HepG2 (cell line): ENCODE data around the gene PDXDC1. TPM values are rescaled to one million over a fixed set of nuclear protein-coding genes. Genes with fewer than 3 reads are reported as not detected.
"Not testable (repeated sequence)": the region's sequence is repeated elsewhere in the genome, so short reads cannot be mapped to it uniquely, and the experiment has no call there.

Experiments
- AGO1 ChIP-seq: fragments of 200-400 bp; formaldehyde crosslinking; IDR thresholded peaks from 2 replicates; pipeline ENCODE4 v1.6.1; 2017; ENCODE audit warnings: mild to moderate bottlenecking, low read depth, low read length, moderate library complexity; ENCODE audit not compliant: poor library complexity, severe bottlenecking
- ARID4A ChIP-seq: sonication (generic); formaldehyde crosslinking; IDR thresholded peaks from 2 replicates; pipeline ENCODE4 v1.5.0; 2020; ENCODE audit warnings: mild to moderate bottlenecking, missing genetic modification reagents, borderline replicate concordance
- ASH2L ChIP-seq: fragments of 300-600, 200-600 bp; sonication (generic); IDR thresholded peaks from 2 replicates; pipeline ENCODE4 v1.7.0; 2017; ENCODE audit warnings: low read depth, mild to moderate bottlenecking, moderate library complexity, mixed read lengths, low read length; ENCODE audit not compliant: insufficient read length
- ATF4 ChIP-seq, 2 experiments: fragments of 450-650 bp in 1 of 2; sonication (generic) in 1 of 2; formaldehyde crosslinking; IDR thresholded peaks; 2 replicates each; pipeline versions ENCODE4 v1.5.0 to v1.8.0; 2020 to 2022; ENCODE audit warnings: mild to moderate bottlenecking in 1 of 2, missing genetic modification reagents in 1 of 2
- DPF2 ChIP-seq: sonication (generic); formaldehyde crosslinking; IDR thresholded peaks from 2 replicates; pipeline ENCODE4 v1.4.0; 2020; ENCODE audit warnings: mild to moderate bottlenecking, low read depth, missing genetic modification reagents, borderline replicate concordance
- FOXK2 ChIP-seq: fragments of 450-650 bp; IDR thresholded peaks from 2 replicates; pipeline ENCODE4 v1.6.1; 2016
- FOXO1 ChIP-seq: sonication (generic); formaldehyde crosslinking; IDR thresholded peaks from 2 replicates; pipeline ENCODE4 v1.4.0; 2020; ENCODE audit warnings: missing genetic modification reagents
- KAT7 ChIP-seq: IDR thresholded peaks from 2 replicates; pipeline ENCODE4 v1.6.1; 2018; ENCODE audit warnings: borderline replicate concordance, missing compliant biosample characterization
- KLF11 ChIP-seq: IDR thresholded peaks from 2 replicates; pipeline ENCODE4 v1.6.1; 2016; ENCODE audit warnings: missing compliant biosample characterization
- KLF16 ChIP-seq, 2 experiments: sonication (generic) in 1 of 2; formaldehyde crosslinking in 1 of 2; IDR thresholded peaks; 2 replicates each; pipeline versions ENCODE4 v1.6.1 to v1.8.0; 2016 to 2023; ENCODE audit warnings: missing genetic modification reagents in 2 of 2, missing compliant biosample characterization in 1 of 2
- MEIS1 ChIP-seq: sonication (generic); formaldehyde crosslinking; IDR thresholded peaks from 2 replicates; pipeline ENCODE4 v1.9.0; 2021; ENCODE audit warnings: mild to moderate bottlenecking, missing genetic modification reagents, moderate library complexity, borderline replicate concordance
- NR2F6 ChIP-seq, 2 experiments: IDR thresholded peaks; 2 replicates each; pipeline ENCODE4 v1.6.1; 2016; ENCODE audit warnings: antibody characterized with exemption in 1 of 2, mild to moderate bottlenecking in 1 of 2
- PAX8 ChIP-seq: sonication (generic); formaldehyde crosslinking; IDR thresholded peaks from 2 replicates; pipeline ENCODE4 v1.8.0; 2022; ENCODE audit warnings: mild to moderate bottlenecking, missing genetic modification reagents, borderline replicate concordance
- RBFOX2 ChIP-seq: fragments of 200-400 bp; formaldehyde crosslinking; IDR thresholded peaks from 2 replicates; pipeline ENCODE4 v1.6.1; 2017; ENCODE audit warnings: low read depth, mild to moderate bottlenecking, low read length
- SIN3B ChIP-seq: fragments of 150-350 bp; IDR thresholded peaks from 2 replicates; pipeline ENCODE4 v1.6.1; 2014; ENCODE audit warnings: low read length
- SIX4 ChIP-seq: sonication (generic); formaldehyde crosslinking; IDR thresholded peaks from 2 replicates; pipeline ENCODE4 v1.4.0; 2020; ENCODE audit warnings: missing genetic modification reagents
- XBP1 ChIP-seq: sonication (generic); formaldehyde crosslinking; IDR thresholded peaks from 2 replicates; pipeline ENCODE4 v1.5.0; 2020; ENCODE audit warnings: missing genetic modification reagents
- XRCC5 ChIP-seq: fragments of 200-400 bp; formaldehyde crosslinking; optimal IDR thresholded peaks from 2 replicates; pipeline ENCODE3; 2017; ENCODE audit warnings: mild to moderate bottlenecking, low read length
- ZFX ChIP-seq: sonication (generic); formaldehyde crosslinking; IDR thresholded peaks from 2 replicates; pipeline ENCODE4 v1.4.0; 2020; ENCODE audit warnings: mild to moderate bottlenecking, low read depth, missing genetic modification reagents, moderate library complexity
- ZSCAN12 ChIP-seq: sonication (generic); formaldehyde crosslinking; IDR thresholded peaks from 2 replicates; pipeline ENCODE4 v1.9.0; 2021; ENCODE audit warnings: mild to moderate bottlenecking, missing genetic modification reagents
- ZXDC ChIP-seq: sonication (generic); formaldehyde crosslinking; IDR thresholded peaks from 2 replicates; pipeline ENCODE4 v1.5.0; 2020; ENCODE audit warnings: mild to moderate bottlenecking, missing genetic modification reagents
- polyA plus RNA-seq, 8 experiments: library from polyadenylated mRNA; depleted of rRNA in 3 of 8; stranded (reverse) in 7 of 8; unstranded in 1 of 8; fragments of >200 nt; fragmentation: Illumina TruSeq in 4 of 8; extraction: Trizol in 4 of 8; gene quantifications; 2 replicates each; pipeline versions ENCODE4 v1.2.1 to v1.2.3, GENCODE V29; 2011 to 2016; ENCODE audit warnings: low read depth in 4 of 8, missing spikeins in 1 of 8, mixed read lengths in 1 of 8; ENCODE audit not compliant: insufficient read depth in 1 of 8
- total RNA-seq, 5 experiments: library from RNA; depleted of rRNA; stranded (reverse); fragments of >200 nt; fragmentation: Illumina TruSeq; extraction: Trizol; gene quantifications; 2 replicates each; pipeline ENCODE4 v1.2.3, GENCODE V29; 2016; ENCODE audit warnings: low read depth in 1 of 5

The PDXDC1 gene
- total and polyA plus RNA-seq, 2 of the 13 experiments (the other 11 are each of a cell fraction or from before 2014, with no cell fraction given): 133 to 169 TPM

GRCh38 chr16:15093955-15094827, 119.4 kb downstream of the PDXDC1 start, which contains the start of gene RRN3 (continued):
- TF ChIP-seq AGO1 (peak; percentile 66), SIN3B (0 out of 2 replicates have a peak, but pooled peaks have one; percentile 50), RBFOX2 (peak; percentile 94), SIX4 (CRISPR knock-in tag) (peak; percentile 82), ZFX (CRISPR knock-in tag) (peak; percentile 98), NR2F6 (CRISPR knock-in tag; IDR thresholded peaks at IDR 0.05) (peak; percentile 80), MEIS1 (CRISPR knock-in tag) (peak; percentile 86), ZXDC (CRISPR knock-in tag) (0 out of 2 replicates have a peak, but pooled peaks have one; percentile 81), FOXK2 (peak; percentile 69; the same call in 1 of the 2 replicates), FOXO1 (CRISPR knock-in tag) (peak; percentile 78; the same call in 1 of the 2 replicates), KAT7 (peak; percentile 99), ATF4 (CRISPR knock-in tag; IDR thresholded peaks at IDR 0.05) (peak in 1 of 2 experiments; percentile 93; a peak in 2 of 4 replicates), DPF2 (CRISPR knock-in tag) (peak; percentile 45; the same call in 1 of the 2 replicates), XBP1 (peak; percentile 89), KLF16 (CRISPR knock-in tag; IDR thresholded peaks at IDR 0.05) (peak; percentile 26 to 99; a peak in 2 of 4 replicates), PAX8 (CRISPR knock-in tag) (peak; percentile 76; the same call in 1 of the 2 replicates), ASH2L (peak; percentile 86), KLF11 (CRISPR knock-in tag) (peak; percentile 92), XRCC5 (peak; percentile 69), ARID4A (CRISPR knock-in tag) (peak; percentile 97), ZSCAN12 (CRISPR knock-in tag) (peak; percentile 72)
- TF ChIP-seq NR2F6 (IDR thresholded peaks at IDR 0.05): not testable (repeated sequence)
